ENCODE results near the gene TSPAN17.

The TSPAN17 gene

DNA sequence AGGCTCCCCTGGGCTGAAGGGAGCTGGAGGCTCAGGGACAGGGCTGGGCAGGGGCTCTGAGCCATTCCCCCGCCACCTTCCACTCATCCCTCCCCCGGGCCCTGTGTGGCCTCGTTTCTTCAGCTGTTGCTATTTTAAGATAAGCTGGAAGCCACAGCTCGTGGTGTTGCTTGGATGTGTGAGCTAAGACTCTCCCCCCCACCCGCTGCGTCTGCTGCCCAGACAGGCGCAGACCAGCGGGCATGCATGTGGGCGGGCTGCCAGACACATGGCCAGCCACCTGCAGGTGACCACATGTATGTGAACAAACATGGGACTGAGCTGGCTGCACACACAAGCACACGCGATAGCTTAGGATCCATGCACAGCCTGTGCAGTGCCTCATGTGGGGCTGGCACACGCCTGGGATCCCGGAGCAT is 25.6 kb upstream of the TSPAN17 start:
- Histone ChIP-seq H3K9me3 (ENCODE audit: control insufficient read depth, low read length) (no peaks in the 10 kb centered on the region), H3K4me3 (ENCODE audit: insufficient read depth, low read depth, low read length, poor library complexity, severe bottlenecking) (no peak overlapping the region), H3K36me3 (ENCODE audit: control insufficient read depth, insufficient read depth, low read length) (no peaks in the 10 kb centered on the region), H3K27me3 (replicated peaks; ENCODE audit: control insufficient read depth, insufficient read depth, low read length, poor library complexity, severe bottlenecking) (peaks cover 37% of the 10 kb centered on the region), H3K4me1 (ENCODE audit: control insufficient read depth, insufficient read depth, low read length, poor library complexity, severe bottlenecking) (peaks cover 21% of the 10 kb centered on the region), H3K27ac (ENCODE audit: insufficient read depth, low read length, poor library complexity, severe bottlenecking) (no peak overlapping the region)
- DNase-seq = no peak

DNA sequence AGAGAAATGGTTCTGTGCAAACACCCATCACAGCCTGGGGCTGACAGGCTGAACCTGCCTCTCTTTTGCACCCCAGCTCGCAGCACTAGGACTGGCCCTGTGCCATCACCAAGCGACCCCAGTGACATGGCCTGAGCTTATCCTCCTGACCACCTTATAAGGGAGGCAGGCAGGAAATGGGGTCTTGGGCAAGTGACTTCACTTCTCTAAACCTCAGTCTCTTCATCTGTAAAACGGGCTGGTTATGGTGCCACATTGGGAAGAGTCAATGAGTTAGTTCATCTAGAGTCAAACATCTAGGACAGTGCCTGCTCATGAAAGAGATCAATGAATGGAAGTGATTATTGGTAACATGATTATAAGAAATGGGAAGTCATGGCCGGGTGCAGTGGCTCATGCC is 23.1 kb upstream of the TSPAN17 start:
- peaks cover 29% of the 10 kb centered on the region for H3K27me3 ChIP-seq (replicated peaks; ENCODE audit: control insufficient read depth, insufficient read depth, low read length, poor library complexity, severe bottlenecking)
- no peak overlapping the region for H3K27ac ChIP-seq (ENCODE audit: insufficient read depth, low read length, poor library complexity, severe bottlenecking)
- no peaks in the 10 kb centered on the region for H3K9me3 ChIP-seq (ENCODE audit: control insufficient read depth, low read length)
- no peaks in the 10 kb centered on the region for H3K36me3 ChIP-seq (ENCODE audit: control insufficient read depth, insufficient read depth, low read length)
- no peak overlapping the region for H3K4me3 ChIP-seq (ENCODE audit: insufficient read depth, low read depth, low read length, poor library complexity, severe bottlenecking)
- peaks cover 16% of the 10 kb centered on the region for H3K4me1 ChIP-seq (ENCODE audit: control insufficient read depth, insufficient read depth, low read length, poor library complexity, severe bottlenecking)
- DNase-seq = no peak

- Histone ChIP-seq H3K4me1 (ENCODE audit: control insufficient read depth, insufficient read depth, low read length, poor library complexity, severe bottlenecking) (peaks cover 15% of the 10 kb centered on the region), H3K4me3 (ENCODE audit: insufficient read depth, low read depth, low read length, poor library complexity, severe bottlenecking) (no peak overlapping the region), H3K9me3 (ENCODE audit: control insufficient read depth, low read length) (no peaks in the 10 kb centered on the region), H3K27me3 (replicated peaks; ENCODE audit: control insufficient read depth, insufficient read depth, low read length, poor library complexity, severe bottlenecking) (peaks cover 29% of the 10 kb centered on the region), H3K27ac (ENCODE audit: insufficient read depth, low read length, poor library complexity, severe bottlenecking) (no peak overlapping the region), H3K36me3 (ENCODE audit: control insufficient read depth, insufficient read depth, low read length) (no peaks in the 10 kb centered on the region)
- DNase-seq = no peak
These were observed 22.3 kb upstream of the TSPAN17 start for GRCh38 chr5:176624938-176625337.

DNA sequence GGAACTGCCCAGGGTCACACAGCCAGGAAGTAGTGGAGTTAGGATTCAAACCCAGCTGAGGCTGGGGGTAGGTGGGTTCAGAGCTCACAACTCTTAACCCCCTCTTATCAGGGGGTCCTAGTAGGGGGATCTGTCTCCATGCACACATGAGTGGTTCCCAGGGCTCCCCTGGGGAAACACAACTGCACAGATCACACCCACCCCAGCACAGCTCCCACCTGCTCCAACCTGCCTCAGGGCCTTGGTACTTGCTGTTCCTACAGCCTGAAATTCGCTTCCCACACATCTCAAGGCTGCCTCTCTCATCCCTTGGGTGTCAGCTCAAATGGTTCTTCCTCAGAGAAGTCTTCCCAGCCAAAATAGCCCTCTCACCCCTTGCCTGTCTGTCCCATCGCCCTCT is 21.8 kb upstream of the TSPAN17 start:
- DNase-seq = no peak
- Histone ChIP-seq H3K27ac (ENCODE audit: insufficient read depth, low read length, poor library complexity, severe bottlenecking) (no peak overlapping the region), H3K4me1 (ENCODE audit: control insufficient read depth, insufficient read depth, low read length, poor library complexity, severe bottlenecking) (peaks cover 12% of the 10 kb centered on the region), H3K9me3 (ENCODE audit: control insufficient read depth, low read length) (no peaks in the 10 kb centered on the region), H3K27me3 (replicated peaks; ENCODE audit: control insufficient read depth, insufficient read depth, low read length, poor library complexity, severe bottlenecking) (peaks cover 26% of the 10 kb centered on the region), H3K4me3 (ENCODE audit: insufficient read depth, low read depth, low read length, poor library complexity, severe bottlenecking) (no peak overlapping the region), H3K36me3 (ENCODE audit: control insufficient read depth, insufficient read depth, low read length) (no peaks in the 10 kb centered on the region)

DNA sequence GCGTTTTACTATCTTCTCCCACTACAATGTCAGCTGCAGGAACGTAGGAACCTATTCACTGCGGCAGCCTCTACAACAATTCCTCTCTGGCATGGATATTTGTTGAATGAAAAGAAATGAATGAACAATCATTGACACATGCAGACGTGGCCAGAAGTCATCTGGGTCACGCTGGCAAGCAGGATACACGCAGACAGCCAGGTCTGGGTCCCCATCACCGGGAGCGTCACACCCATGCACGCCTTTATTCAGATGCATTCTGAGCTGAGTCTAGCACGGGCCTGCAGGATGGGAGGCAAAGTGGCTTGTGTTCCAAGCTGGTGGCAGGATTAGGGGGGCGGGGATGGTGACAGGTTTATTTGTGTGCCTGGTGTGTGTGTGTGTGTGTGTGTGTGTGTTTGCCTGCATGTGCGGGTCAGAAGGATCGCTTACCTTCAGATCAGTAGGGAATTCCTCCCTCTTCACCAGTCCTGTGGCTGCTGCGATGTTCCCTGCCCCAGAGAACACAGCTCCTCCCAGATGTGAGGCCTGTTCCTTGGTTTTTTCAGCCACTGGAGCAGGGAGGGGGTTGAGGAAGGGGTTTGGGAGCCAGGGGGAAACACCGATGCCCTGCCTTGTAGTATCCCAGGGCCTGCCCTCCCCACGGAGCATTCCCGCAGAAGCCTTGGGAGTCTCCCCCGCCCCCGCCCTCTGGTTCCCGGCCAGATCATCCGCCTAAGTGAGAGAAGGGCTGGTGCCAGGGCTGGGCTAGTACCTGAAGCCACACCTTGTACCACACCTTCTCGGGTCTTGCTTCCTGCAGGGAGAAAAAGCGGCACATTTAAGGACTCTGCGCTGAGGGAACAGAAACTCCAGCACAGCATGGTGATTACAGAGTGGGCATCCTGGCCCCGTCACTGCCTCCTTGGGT is 21.1 kb upstream of the TSPAN17 start:
- DNase-seq = no peak
- Histone ChIP-seq H3K9me3 (ENCODE audit: control insufficient read depth, low read length) (no peaks in the 10 kb centered on the region), H3K36me3 (ENCODE audit: control insufficient read depth, insufficient read depth, low read length) (no peaks in the 10 kb centered on the region), H3K27ac (ENCODE audit: insufficient read depth, low read length, poor library complexity, severe bottlenecking) (no peak overlapping the region), H3K4me3 (ENCODE audit: insufficient read depth, low read depth, low read length, poor library complexity, severe bottlenecking) (no peak overlapping the region), H3K4me1 (ENCODE audit: control insufficient read depth, insufficient read depth, low read length, poor library complexity, severe bottlenecking) (peaks cover 10% of the 10 kb centered on the region), H3K27me3 (replicated peaks; ENCODE audit: control insufficient read depth, insufficient read depth, low read length, poor library complexity, severe bottlenecking) (peaks cover 24% of the 10 kb centered on the region)

DNA sequence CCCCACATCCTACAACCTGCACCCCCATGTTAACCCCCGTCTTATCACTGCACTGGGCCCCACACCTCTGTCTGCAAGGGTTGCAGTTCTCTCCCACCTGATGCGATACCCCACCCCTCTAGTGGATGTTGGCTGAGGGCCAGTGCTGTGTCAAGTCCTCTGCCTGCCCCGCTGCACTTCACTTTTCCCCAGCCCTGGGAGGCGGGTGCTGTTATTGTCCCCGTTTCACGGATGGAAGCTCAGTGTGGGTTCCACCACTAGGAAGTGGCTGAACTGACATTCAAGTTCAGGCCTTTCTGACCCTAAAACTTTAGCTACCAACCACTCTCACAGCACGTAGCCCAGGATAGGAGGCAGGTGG is 20.4 kb upstream of the TSPAN17 start:
- DNase-seq = no peak
- H3K27me3 ChIP-seq (replicated peaks; ENCODE audit: control insufficient read depth, insufficient read depth, low read length, poor library complexity, severe bottlenecking) = peaks cover 29% of the 10 kb centered on the region
- H3K27ac ChIP-seq (ENCODE audit: insufficient read depth, low read length, poor library complexity, severe bottlenecking) = no peak overlapping the region
- H3K4me1 ChIP-seq (ENCODE audit: control insufficient read depth, insufficient read depth, low read length, poor library complexity, severe bottlenecking) = peaks cover 10% of the 10 kb centered on the region
- H3K36me3 ChIP-seq (ENCODE audit: control insufficient read depth, insufficient read depth, low read length) = no peaks in the 10 kb centered on the region
- H3K9me3 ChIP-seq (ENCODE audit: control insufficient read depth, low read length) = no peaks in the 10 kb centered on the region
- no peak overlapping the region for H3K4me3 ChIP-seq (ENCODE audit: insufficient read depth, low read depth, low read length, poor library complexity, severe bottlenecking)

GRCh38 chr5:176627582-176627981 is 19.7 kb upstream of the TSPAN17 start:
- H3K4me3 ChIP-seq (ENCODE audit: insufficient read depth, low read depth, low read length, poor library complexity, severe bottlenecking) = no peak overlapping the region
- peaks cover 10% of the 10 kb centered on the region for H3K4me1 ChIP-seq (ENCODE audit: control insufficient read depth, insufficient read depth, low read length, poor library complexity, severe bottlenecking)
- H3K27me3 ChIP-seq (replicated peaks; ENCODE audit: control insufficient read depth, insufficient read depth, low read length, poor library complexity, severe bottlenecking) = peaks cover 32% of the 10 kb centered on the region
- DNase-seq = no peak
- no peaks in the 10 kb centered on the region for H3K9me3 ChIP-seq (ENCODE audit: control insufficient read depth, low read length)
- H3K27ac ChIP-seq (ENCODE audit: insufficient read depth, low read length, poor library complexity, severe bottlenecking) = no peak overlapping the region
- no peaks in the 10 kb centered on the region for H3K36me3 ChIP-seq (ENCODE audit: control insufficient read depth, insufficient read depth, low read length)

DNA sequence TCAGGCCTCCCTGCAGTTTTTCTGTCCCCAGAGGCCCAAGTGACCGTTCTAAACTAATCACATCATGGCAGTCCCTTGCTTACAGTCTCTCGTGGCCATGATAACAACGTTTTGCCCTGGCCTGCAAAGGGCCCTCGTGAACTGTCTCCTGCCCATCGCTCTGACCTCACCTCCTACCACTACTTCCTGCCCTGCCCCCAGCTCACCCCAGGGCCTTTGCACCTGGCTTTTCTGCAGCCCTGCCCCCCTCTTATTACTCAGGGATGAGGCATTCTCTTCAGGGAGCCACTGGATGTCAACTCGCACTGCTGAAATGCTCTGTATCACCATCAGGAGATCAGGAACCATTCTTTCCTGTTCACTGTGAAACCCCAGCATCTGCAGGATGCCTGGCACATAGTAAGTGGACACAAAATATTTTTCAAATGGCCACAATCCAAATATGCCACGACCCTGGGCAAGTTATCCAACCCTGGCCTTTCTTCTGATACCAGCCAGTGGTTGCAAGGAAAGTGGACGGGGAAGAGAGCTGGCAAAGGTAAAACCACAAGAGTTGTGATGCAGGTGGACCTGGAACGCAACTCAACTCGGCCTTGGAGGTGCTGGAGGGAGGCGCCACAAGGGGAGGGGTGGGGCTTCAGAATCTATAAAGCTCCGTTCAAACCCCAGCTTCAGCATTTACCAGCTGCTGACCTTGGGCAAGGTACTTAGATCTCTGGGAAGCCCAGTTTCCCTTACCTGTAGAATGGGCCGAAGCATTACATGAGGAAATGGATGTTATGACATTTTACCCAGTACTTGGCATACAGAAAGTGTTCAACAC is 18.7 kb upstream of the TSPAN17 start:
- Histone ChIP-seq H3K9me3 (ENCODE audit: control insufficient read depth, low read length) (no peaks in the 10 kb centered on the region), H3K36me3 (ENCODE audit: control insufficient read depth, insufficient read depth, low read length) (no peaks in the 10 kb centered on the region), H3K27ac (ENCODE audit: insufficient read depth, low read length, poor library complexity, severe bottlenecking) (no peak overlapping the region), H3K27me3 (replicated peaks; ENCODE audit: control insufficient read depth, insufficient read depth, low read length, poor library complexity, severe bottlenecking) (peaks cover 37% of the 10 kb centered on the region), H3K4me3 (ENCODE audit: insufficient read depth, low read depth, low read length, poor library complexity, severe bottlenecking) (no peak overlapping the region), H3K4me1 (ENCODE audit: control insufficient read depth, insufficient read depth, low read length, poor library complexity, severe bottlenecking) (peaks cover 10% of the 10 kb centered on the region)
- DNase-seq = no peak

GRCh38 chr5:176629317-176629852 is 17.9 kb upstream of the TSPAN17 start:
- Histone ChIP-seq H3K27ac (ENCODE audit: insufficient read depth, low read length, poor library complexity, severe bottlenecking) (no peak overlapping the region), H3K36me3 (ENCODE audit: control insufficient read depth, insufficient read depth, low read length) (no peaks in the 10 kb centered on the region), H3K27me3 (replicated peaks; ENCODE audit: control insufficient read depth, insufficient read depth, low read length, poor library complexity, severe bottlenecking) (peaks cover 40% of the 10 kb centered on the region), H3K4me3 (ENCODE audit: insufficient read depth, low read depth, low read length, poor library complexity, severe bottlenecking) (peak overlapping the region; percentile 14), H3K4me1 (ENCODE audit: control insufficient read depth, insufficient read depth, low read length, poor library complexity, severe bottlenecking) (peaks cover 10% of the 10 kb centered on the region), H3K9me3 (ENCODE audit: control insufficient read depth, low read length) (no peaks in the 10 kb centered on the region)
- no peak for DNase-seq
